Skin epidermis (tissue), 12 donors: ENCODE results near the gene GCGR.
A peak's percentile ranks its signal among the peaks of the same experiment; 100 is the strongest.

Experiments used
- H3K27ac ChIP-seq, 21 experiments: fragments of 200-600 bp; sonication (generic) in 11 of 21; one replicate each; pipeline ENCODE4 v1.5.0; 2020; ENCODE audit warnings: mild to moderate bottlenecking in 3 of 21, inconsistent platforms in 2 of 21, moderate library complexity in 2 of 21
- H3K4me3 ChIP-seq, 7 experiments: fragments of 200-600 bp; sonication (generic) in 2 of 7; one replicate each; pipeline ENCODE4 v1.5.0; 2020; ENCODE audit warnings: inconsistent platforms in 2 of 7, mild to moderate bottlenecking in 2 of 7, moderate library complexity in 1 of 7

The GCGR gene

GRCh38 chr17:81810892-81811704 lies 7.1 kb downstream of the GCGR start:
- Histone ChIP-seq H3K27ac (no peak overlapping the region), H3K4me3 (no peak overlapping the region)

- Histone ChIP-seq H3K4me3 (no peak overlapping the region), H3K27ac (no peak overlapping the region)
Measured at GRCh38 chr17:81811705-81812570, 8.0 kb downstream of the GCGR start.

GRCh38 chr17:81812571-81813370 lies 8.8 kb downstream of the GCGR start:
- Histone ChIP-seq H3K27ac (no peak overlapping the region), H3K4me3 (no peak overlapping the region)

GRCh38 chr17:81813371-81813684 lies 9.4 kb downstream of the GCGR start:
- no peak overlapping the region for H3K27ac ChIP-seq
- H3K4me3 ChIP-seq: no peak overlapping the region

GRCh38 chr17:81813861-81814683 lies 10.1 kb downstream of the GCGR start:
- Histone ChIP-seq H3K4me3 (no peak overlapping the region), H3K27ac (no peak overlapping the region)

- peak overlapping the region in 1 of 21 experiments; percentile 55 for H3K27ac ChIP-seq
- no peak overlapping the region for H3K4me3 ChIP-seq
Measured at GRCh38 chr17:81814748-81815645, 11.0 kb downstream of the GCGR start.

GRCh38 chr17:81815646-81815986 lies 11.7 kb downstream of the GCGR start:
- H3K4me3 ChIP-seq: no peak overlapping the region
- H3K27ac ChIP-seq: peak overlapping the region in 1 of 21 experiments; percentile 55

GRCh38 chr17:81817758-81818147 lies 13.8 kb downstream of the GCGR start:
- H3K4me3 ChIP-seq: no peak overlapping the region
- no peak overlapping the region for H3K27ac ChIP-seq

- Histone ChIP-seq H3K4me3 (no peak overlapping the region), H3K27ac (no peak overlapping the region)
Measured at GRCh38 chr17:81819708-81820107, 15.8 kb downstream of the GCGR start.

- H3K4me3 ChIP-seq: no peak overlapping the region
- peak overlapping the region in 14 of 21 experiments; percentile 12 to 94 (median 77) for H3K27ac ChIP-seq
Measured at GRCh38 chr17:81821147-81821546, 17.2 kb downstream of the GCGR start.

- H3K4me3 ChIP-seq: no peak overlapping the region
- peak overlapping the region in 20 of 21 experiments; percentile 31 to 94 (median 76) for H3K27ac ChIP-seq
Measured at GRCh38 chr17:81821603-81822311, 17.8 kb downstream of the GCGR start.

GRCh38 chr17:81822312-81822637 lies 18.3 kb downstream of the GCGR start:
- H3K27ac ChIP-seq: peak overlapping the region in 20 of 21 experiments; percentile 31 to 94 (median 76)
- no peak overlapping the region for H3K4me3 ChIP-seq

- peak overlapping the region in 10 of 21 experiments; percentile 41 to 94 (median 80) for H3K27ac ChIP-seq
- no peak overlapping the region for H3K4me3 ChIP-seq
Measured at GRCh38 chr17:81822996-81823819, 19.3 kb downstream of the GCGR start.

- Histone ChIP-seq H3K27ac (no peak overlapping the region), H3K4me3 (no peak overlapping the region)
Measured at GRCh38 chr17:81823820-81824550, 20.0 kb downstream of the GCGR start.

GRCh38 chr17:81824595-81824994 lies 20.6 kb downstream of the GCGR start:
- Histone ChIP-seq H3K27ac (no peak overlapping the region), H3K4me3 (no peak overlapping the region)

GRCh38 chr17:81825841-81826466 lies 22.0 kb downstream of the GCGR start:
- H3K27ac ChIP-seq: no peak overlapping the region
- no peak overlapping the region for H3K4me3 ChIP-seq
